Omental fat pad (tissue), 4 donors: ENCODE measurements around the gene YBX2. TPM values are rescaled to one million over a fixed set of nuclear protein-coding genes. Genes with fewer than 3 reads are reported as not detected.
"Not testable (repeated sequence)": the region's sequence is repeated elsewhere in the genome, so short reads cannot be mapped to it uniquely, and the experiment has no call there.

Experiments
- ATAC-seq: fragments of 150-250 bp; one replicate; pipeline ENCODE4 v1.9.1; 2016; ENCODE audit warnings: mild to moderate bottlenecking, moderate library complexity; ENCODE audit not compliant: low FRiP score
- DNase-seq: peaks from one replicate; pipeline ENCODE4 v3.0.0-alpha.2; 2019; ENCODE audit warnings: low spot score
- CTCF ChIP-seq, 3 donors: fragments of 450-650 bp; IDR thresholded peaks; one replicate each; pipeline ENCODE4 v1.5.1; 2016 to 2017; ENCODE audit warnings: antibody characterized with exemption in 3 of 3, mild to moderate bottlenecking in 3 of 3, moderate library complexity in 2 of 3
- total RNA-seq, 4 donors: library from RNA; depleted of rRNA; stranded (reverse); fragments of >200 nt; gene quantifications; one replicate each; pipeline ENCODE4 v1.1.0, GENCODE V29; 2016

YBX2 gene
- 1 to 10 TPM in 3 of 4 donors, under 1 TPM in 1; 0.65 to 3.3 (median 1.5) TPM for total RNA-seq

DNA sequence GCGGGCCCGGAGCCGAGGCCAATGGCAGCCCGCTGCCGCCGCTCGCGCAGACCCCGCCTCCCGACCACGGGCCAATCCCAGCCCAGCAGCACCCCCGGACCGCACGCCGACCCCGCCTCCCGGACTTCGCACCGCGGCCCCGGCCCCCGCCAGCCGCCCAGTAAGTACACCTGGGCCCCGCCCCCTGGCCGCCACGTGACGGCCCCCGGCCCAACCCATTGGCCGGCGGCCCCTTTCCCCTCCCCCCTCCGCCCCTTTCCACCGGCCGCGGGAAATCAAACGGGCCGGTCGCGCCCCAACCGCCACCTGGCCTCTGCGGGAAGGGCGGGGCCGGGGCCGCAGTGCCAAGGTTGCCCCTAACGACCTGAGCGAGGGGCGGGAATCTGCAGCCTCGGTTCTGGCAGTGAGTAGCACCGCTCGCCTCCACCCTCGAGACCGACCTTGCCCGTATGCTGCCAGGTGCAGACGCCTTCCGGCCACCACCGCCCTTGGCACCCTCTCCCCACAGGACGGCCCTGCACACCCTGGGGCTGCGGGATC, at the start of gene YBX2:
Gene YBX2 (minus strand): TSS at position 26 of the 540 bp plus-strand sequence. CDS start 139 bp downstream, outside the sequence.
- DNase-seq (peak; percentile 37), ATAC-seq (peak; percentile 36)
- no peak for TF ChIP-seq CTCF (IDR thresholded peaks at IDR 0.05)

DNA sequence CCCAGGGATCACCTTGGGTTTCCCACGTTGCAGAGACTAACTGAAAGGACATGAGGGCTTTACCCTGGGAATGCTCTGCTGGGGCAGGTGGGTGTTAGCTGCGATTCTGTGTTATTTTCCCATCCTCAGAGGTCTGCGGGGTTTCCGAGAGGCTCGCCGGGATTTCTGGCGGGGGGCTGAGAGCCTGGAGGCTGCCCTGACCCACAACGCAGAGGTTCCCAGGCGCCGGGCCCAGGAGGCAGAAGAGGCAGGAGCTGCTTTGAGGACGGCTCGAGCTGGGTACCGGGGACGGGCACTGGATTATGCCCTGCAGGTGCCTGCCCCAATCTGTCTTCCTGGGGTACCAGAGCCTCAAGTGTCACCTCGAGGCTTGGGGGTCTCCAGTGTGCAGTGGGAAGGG, 48.8 kb upstream of the YBX2 start:
- DNase-seq (no peak), ATAC-seq (no peak)
- no peak for TF ChIP-seq CTCF (IDR thresholded peaks at IDR 0.05)

DNA sequence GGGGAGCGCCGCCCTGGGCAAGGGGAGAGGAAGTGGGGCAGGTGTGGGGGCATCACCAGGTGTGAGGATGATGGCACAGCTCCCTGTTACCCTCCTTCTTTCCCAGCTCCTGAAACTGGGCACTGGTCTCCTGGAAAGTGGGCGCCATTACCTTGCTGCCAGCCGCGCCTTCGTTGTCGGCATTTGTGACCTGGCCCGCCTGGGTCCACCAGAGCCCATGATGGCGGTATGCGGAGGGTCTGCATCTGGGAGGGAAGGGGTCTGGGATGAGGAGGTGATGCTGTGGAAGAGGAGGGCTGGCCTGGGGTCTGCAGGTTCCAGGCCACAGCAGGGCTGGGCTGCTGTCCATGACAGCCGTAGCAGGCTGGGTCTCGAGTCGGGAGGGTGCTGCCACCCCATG, 47.4 kb upstream of the YBX2 start:
- no peak for ATAC-seq
- DNase-seq = no peak
- TF ChIP-seq CTCF (IDR thresholded peaks at IDR 0.05) = no peak

DNA sequence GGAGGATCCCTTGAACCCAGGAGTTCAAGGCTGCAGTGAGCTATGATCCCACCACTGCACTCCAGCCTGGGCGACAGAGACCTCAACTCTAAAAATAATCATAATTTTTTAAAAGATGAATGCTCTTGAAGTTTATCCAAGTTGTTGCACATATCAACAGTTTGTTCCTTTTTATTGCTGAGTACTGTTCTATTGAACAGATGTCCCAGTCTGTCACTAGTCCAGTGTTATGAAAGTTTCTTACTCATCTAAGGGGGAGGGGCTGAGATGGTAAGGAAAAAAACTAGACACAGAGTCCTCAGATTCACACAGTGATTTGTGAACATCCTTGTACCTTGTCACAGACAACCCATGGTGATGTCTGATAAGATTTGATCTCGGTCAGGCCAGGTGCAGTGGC, 45.7 kb upstream of the YBX2 start:
- no peak for TF ChIP-seq CTCF (IDR thresholded peaks at IDR 0.05)
- ATAC-seq (no peak), DNase-seq (no peak)

- not testable (repeated sequence) for ATAC-seq, DNase-seq
Observed at GRCh38 chr17:7337600-7337999, 43.2 kb upstream of the YBX2 start.

GRCh38 chr17:7336240-7337175, 42.1 kb upstream of the YBX2 start, which contains the start of gene ACAP1:
Gene ACAP1 (plus strand): TSS chr17:7336529. CDS start chr17:7336735, 206 bp downstream.
- no peak for TF ChIP-seq CTCF (IDR thresholded peaks at IDR 0.05)
- DNase-seq (no peak), ATAC-seq (no peak)

DNA sequence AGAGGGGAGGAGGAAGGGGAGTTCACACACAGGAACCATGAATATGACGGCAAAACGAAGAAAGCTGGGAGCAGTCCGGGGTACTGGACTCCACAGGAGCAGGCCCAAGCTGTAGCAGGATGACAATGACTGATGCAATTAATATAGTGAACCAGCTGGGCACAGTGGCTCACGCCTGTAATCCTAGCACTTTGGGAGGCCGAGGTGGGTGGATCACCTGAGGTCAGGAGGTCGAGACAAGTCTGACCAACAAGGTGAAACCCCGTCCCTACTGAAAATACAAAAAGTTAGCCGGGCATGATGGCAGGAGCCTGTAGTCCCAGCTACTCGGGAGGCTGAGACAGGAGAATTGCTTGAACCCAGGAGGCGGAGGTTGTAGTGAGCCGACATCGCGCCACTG, 41.3 kb upstream of the YBX2 start:
- not testable (repeated sequence) for DNase-seq, ATAC-seq
